HG02885 (cell line): ENCODE results near the gene LRRC43.
"Not testable (repeated sequence)": the region's sequence is repeated elsewhere in the genome, so short reads cannot be mapped to it uniquely, and the experiment has no call there.

Experiments used
- ATAC-seq: cut with Tn5 transposase; IDR thresholded peaks from one replicate; pipeline ENCODE4 v1.9.1; 2021; ENCODE audit warnings: mild to moderate bottlenecking; ENCODE audit not compliant: unreplicated experiment, poor library complexity

Gene LRRC43

GRCh38 chr12:122155705-122156104 lies 27.2 kb upstream of the LRRC43 start:
- no peak for ATAC-seq

GRCh38 chr12:122158700-122159285 lies 24.1 kb upstream of the LRRC43 start:
- ATAC-seq: no peak

GRCh38 chr12:122159882-122160281 lies 23.0 kb upstream of the LRRC43 start:
- ATAC-seq: no peak

- ATAC-seq: no peak
These were observed 22.2 kb upstream of the LRRC43 start for GRCh38 chr12:122160761-122161160.

- no peak for ATAC-seq
These were observed 21.2 kb upstream of the LRRC43 start for GRCh38 chr12:122161682-122162081.

GRCh38 chr12:122162976-122163375 lies 19.9 kb upstream of the LRRC43 start:
- ATAC-seq: no peak

GRCh38 chr12:122166422-122167349 lies 16.2 kb upstream of the LRRC43 start:
- ATAC-seq: peak; percentile 82

GRCh38 chr12:122167356-122167925 lies 15.5 kb upstream of the LRRC43 start:
- ATAC-seq: no peak

- no peak for ATAC-seq
These were observed 14.4 kb upstream of the LRRC43 start for GRCh38 chr12:122168492-122168891.

GRCh38 chr12:122171399-122171798 lies 11.5 kb upstream of the LRRC43 start:
- no peak for ATAC-seq

GRCh38 chr12:122172262-122172939 lies 10.5 kb upstream of the LRRC43 start:
- no peak for ATAC-seq

- no peak for ATAC-seq
These were observed 8.6 kb upstream of the LRRC43 start, which contains the start of gene IL31 for GRCh38 chr12:122174155-122174845. IL31 (minus strand) TSS chr12:122174221; CDS start chr12:122174172, 49 bp downstream.

GRCh38 chr12:122176473-122176872 lies 6.5 kb upstream of the LRRC43 start:
- ATAC-seq: not testable (repeated sequence)

- no peak for ATAC-seq
These were observed 641 bp downstream of the LRRC43 start for GRCh38 chr12:122183588-122183940.

GRCh38 chr12:122184517-122184916 lies 1.6 kb downstream of the LRRC43 start:
- no peak for ATAC-seq

GRCh38 chr12:122185079-122185478 lies 2.2 kb downstream of the LRRC43 start:
- ATAC-seq: no peak

GRCh38 chr12:122185494-122186082 lies 2.7 kb downstream of the LRRC43 start:
- no peak for ATAC-seq

- ATAC-seq: no peak
These were observed 4.5 kb downstream of the LRRC43 start for GRCh38 chr12:122187466-122187865.

GRCh38 chr12:122189626-122190475 lies 6.9 kb downstream of the LRRC43 start:
- no peak for ATAC-seq
